Muscle of arm (tissue), 12 donors: ENCODE measurements around the gene RBMS3. TPM values are rescaled to one million over a fixed set of nuclear protein-coding genes. Genes with fewer than 3 reads are reported as not detected.
A peak's percentile ranks its signal among the peaks of the same experiment; 100 is the strongest.
"Not testable (repeated sequence)": the region's sequence is repeated elsewhere in the genome, so short reads cannot be mapped to it uniquely, and the experiment has no call there.

Source experiments
- DNase-seq: peaks from one replicate; pipeline ENCODE4 v3.0.0-alpha.2; 2013
- polyA plus RNA-seq, 12 donors: library from polyadenylated mRNA; unstranded; fragments of 120-200 nt; gene quantifications; one replicate each; pipeline ENCODE4 v1.2.1, GENCODE V29; 2013; ENCODE audit not compliant: insufficient read length in 12 of 12

RBMS3 gene
- polyA plus RNA-seq, 12 donors = 27.1 to 56.7 (median 31.2) TPM; not detected in 1

- DNase-seq = no peak
Measured at GRCh38 chr3:29337565-29337964, 56.7 kb downstream of the RBMS3 start.

- DNase-seq = no peak
Measured at GRCh38 chr3:29338377-29338776, 57.5 kb downstream of the RBMS3 start.

GRCh38 chr3:29339016-29339833 lies 58.4 kb downstream of the RBMS3 start:
- DNase-seq = no peak

- DNase-seq = no peak
Measured at GRCh38 chr3:29344154-29344553, 63.3 kb downstream of the RBMS3 start.

GRCh38 chr3:29344935-29345334 lies 64.1 kb downstream of the RBMS3 start:
- no peak for DNase-seq

GRCh38 chr3:29345516-29346300 lies 64.8 kb downstream of the RBMS3 start:
- no peak for DNase-seq

- DNase-seq = no peak
Measured at GRCh38 chr3:29346828-29347227, 66.0 kb downstream of the RBMS3 start.

GRCh38 chr3:29347412-29347811 lies 66.5 kb downstream of the RBMS3 start:
- no peak for DNase-seq

GRCh38 chr3:29348316-29348715 lies 67.4 kb downstream of the RBMS3 start:
- no peak for DNase-seq

GRCh38 chr3:29349049-29349448 lies 68.2 kb downstream of the RBMS3 start:
- no peak for DNase-seq

GRCh38 chr3:29353807-29354206 lies 72.9 kb downstream of the RBMS3 start:
- no peak for DNase-seq

GRCh38 chr3:29354894-29355293 lies 74.0 kb downstream of the RBMS3 start:
- DNase-seq = no peak

- no peak for DNase-seq
Measured at GRCh38 chr3:29356062-29356461, 75.2 kb downstream of the RBMS3 start.

- DNase-seq = not testable (repeated sequence)
Measured at GRCh38 chr3:29360289-29360688, 79.4 kb downstream of the RBMS3 start.

GRCh38 chr3:29363110-29363509 lies 82.2 kb downstream of the RBMS3 start:
- no peak for DNase-seq

- no peak for DNase-seq
Measured at GRCh38 chr3:29370021-29370420, 89.2 kb downstream of the RBMS3 start.

GRCh38 chr3:29370476-29371420 lies 89.9 kb downstream of the RBMS3 start:
- DNase-seq = no peak

- DNase-seq = no peak
Measured at GRCh38 chr3:29373131-29373680, 92.3 kb downstream of the RBMS3 start.

- no peak for DNase-seq
Measured at GRCh38 chr3:29374226-29374625, 93.4 kb downstream of the RBMS3 start.

- no peak for DNase-seq
Measured at GRCh38 chr3:29379097-29379496, 98.2 kb downstream of the RBMS3 start.

GRCh38 chr3:29381595-29381994 lies 100.7 kb downstream of the RBMS3 start:
- peak; percentile 58 for DNase-seq

GRCh38 chr3:29382409-29382808 lies 101.5 kb downstream of the RBMS3 start:
- DNase-seq = no peak
